HepG2 (cell line): ENCODE results near the gene STX7. TPM values are rescaled to one million over a fixed set of nuclear protein-coding genes. Genes with fewer than 3 reads are reported as not detected.

Experiments used
- ATAC-seq: fragments of 200-7000 bp; cut with Tn5 transposase; 3 replicates; pipeline ENCODE4 v1.9.1; 2020; ENCODE audit warnings: mild to moderate bottlenecking, moderate library complexity
- BruUV-seq: library from RNA; stranded (reverse); fragments of 400-500 nt; replicated peaks from 2 replicates; lab custom pipeline; 2021; lab: Mats Ljungman, UMichigan
- CTCF ChIA-PET: fragments of 300-600 bp; formaldehyde crosslinking; extraction: SDS; loops from one replicate; lab custom pipeline; 2021; ENCODE audit warnings: low total read pairs, inconsistent platforms, low intra/inter-chr PET ratio; lab: Yijun Ruan, JAX
- POLR2A ChIA-PET: fragments of 350-600 bp; sonication (Branson Sonifier 250); formaldehyde crosslinking; loops from one replicate; lab custom pipeline; 2020; ENCODE audit warnings: antibody characterized with exemption, inconsistent platforms; lab: Yijun Ruan, JAX
- DNase-seq: peaks from one replicate; pipeline ENCODE4 v3.0.0-alpha.2; 2015; ENCODE audit warnings: low spot score
- FAIRE-seq: peaks from 3 replicates; lab custom pipeline; 2011; peaks lifted over from hg19 to GRCh38; lab: Jason Lieb, UNC
- H2AFZ ChIP-seq: one replicate; pipeline ENCODE4 v1.6.1; 2011; ENCODE audit warnings: low read length, inconsistent platforms
- H3K27ac ChIP-seq: fragments of 300-600 bp; 3 replicates; pipeline ENCODE4 v1.8.0; 2011; ENCODE audit warnings: mixed run types, mild to moderate bottlenecking, mixed read lengths, low read length, inconsistent platforms; ENCODE audit not compliant: insufficient read depth; ENCODE audit errors: extremely low read length
- H3K27me3 ChIP-seq, 2 experiments: fragments of 200-600 bp in 1 of 2; 2 replicates in 1 of 2; 3 replicates in 1 of 2; pipeline versions ENCODE4 v1.6.0 to v1.8.0; 2011; ENCODE audit warnings: low read length in 2 of 2, mild to moderate bottlenecking in 2 of 2, moderate library complexity in 2 of 2, inconsistent platforms in 1 of 2; ENCODE audit not compliant: insufficient read depth in 2 of 2, control insufficient read depth in 1 of 2
- H3K36me3 ChIP-seq, 2 experiments: fragments of 200-600 bp in 1 of 2; replicated peaks in 1 of 2; 2 replicates in 1 of 2; 3 replicates in 1 of 2; pipeline versions ENCODE4 v1.5.1 to v1.8.0; 2011; ENCODE audit warnings: low read length in 2 of 2, inconsistent platforms in 1 of 2; ENCODE audit not compliant: insufficient read depth in 2 of 2, control insufficient read depth in 1 of 2
- H3K4me1 ChIP-seq: 2 replicates; pipeline ENCODE4 v1.5.1; 2012; ENCODE audit warnings: low read length, inconsistent platforms; ENCODE audit not compliant: insufficient read depth
- H3K4me2 ChIP-seq: 2 replicates; pipeline ENCODE4 v1.6.0; 2011; ENCODE audit warnings: low read depth, low read length, inconsistent platforms
- H3K4me3 ChIP-seq, 3 experiments: fragments of 200-600 bp in 1 of 3; sonication (generic), shearing (Covaris generic) in 1 of 3; replicated peaks in 1 of 3; 2 replicates each; pipeline ENCODE4 v1.5.1; 2011 to 2016; ENCODE audit warnings: low read length in 3 of 3, inconsistent platforms in 2 of 3, low read depth in 2 of 3, mild to moderate bottlenecking in 2 of 3, control low read depth in 1 of 3, mixed read lengths in 1 of 3; ENCODE audit not compliant: insufficient read depth in 1 of 3
- H3K79me2 ChIP-seq: one replicate; pipeline ENCODE4 v1.6.1; 2011; ENCODE audit warnings: low read length, inconsistent platforms; ENCODE audit not compliant: insufficient read depth
- H3K9ac ChIP-seq: 2 replicates; pipeline ENCODE4 v1.6.0; 2011; ENCODE audit warnings: mild to moderate bottlenecking, low read depth, low read length, inconsistent platforms; ENCODE audit not compliant: insufficient read depth
- H3K9me3 ChIP-seq: 2 replicates; pipeline ENCODE4 v1.5.1; 2012; ENCODE audit warnings: mild to moderate bottlenecking, low read length
- H4K20me1 ChIP-seq: 2 replicates; pipeline ENCODE4 v1.6.0; 2011; ENCODE audit warnings: inconsistent platforms, mild to moderate bottlenecking, low read length, moderate library complexity; ENCODE audit not compliant: insufficient read depth
- FOXO1 ChIP-seq: sonication (generic); formaldehyde crosslinking; IDR thresholded peaks from 2 replicates; pipeline ENCODE4 v1.4.0; 2020; ENCODE audit warnings: missing genetic modification reagents
- GLI4 ChIP-seq: sonication (generic); formaldehyde crosslinking; IDR thresholded peaks from 2 replicates; pipeline ENCODE4 v1.5.1; 2020; ENCODE audit warnings: missing genetic modification reagents, mild to moderate bottlenecking, moderate library complexity, borderline replicate concordance
- HMGXB4 ChIP-seq, 2 experiments: sonication (generic) in 1 of 2; formaldehyde crosslinking in 1 of 2; IDR thresholded peaks; 2 replicates each; pipeline versions ENCODE4 v1.4.0 to v1.6.1; 2018 to 2020; ENCODE audit warnings: missing genetic modification reagents in 2 of 2, borderline replicate concordance in 1 of 2, low read depth in 1 of 2, mild to moderate bottlenecking in 1 of 2, missing biosample characterization in 1 of 2
- IKZF5 ChIP-seq: IDR thresholded peaks from 2 replicates; pipeline ENCODE4 v1.6.1; 2018; ENCODE audit warnings: missing genetic modification reagents, mild to moderate bottlenecking, missing compliant biosample characterization
- MAF1 ChIP-seq: sonication (generic); formaldehyde crosslinking; IDR thresholded peaks from 2 replicates; pipeline ENCODE4 v1.5.0; 2020; ENCODE audit warnings: missing genetic modification reagents, borderline replicate concordance
- MTA1 ChIP-seq: sonication (generic); formaldehyde crosslinking; IDR thresholded peaks from 2 replicates; pipeline ENCODE4 v1.4.0; 2020; ENCODE audit warnings: missing genetic modification reagents, mild to moderate bottlenecking, borderline replicate concordance
- SNRNP70 ChIP-seq: fragments of 200-400 bp; formaldehyde crosslinking; IDR thresholded peaks from 2 replicates; pipeline ENCODE4 v1.6.1; 2017; ENCODE audit warnings: mild to moderate bottlenecking, low read depth, low read length, moderate library complexity
- TBP ChIP-seq: sonication (generic); formaldehyde crosslinking; IDR thresholded peaks from 2 replicates; pipeline ENCODE4 v1.5.0; 2020; ENCODE audit warnings: missing genetic modification reagents
- TCF7L2 ChIP-seq: IDR thresholded peaks from 2 replicates; pipeline ENCODE4 v1.6.1; 2011; ENCODE audit warnings: mild to moderate bottlenecking, low read depth, low read length, moderate library complexity
- ZFP62 ChIP-seq: sonication (generic); formaldehyde crosslinking; IDR thresholded peaks from 2 replicates; pipeline ENCODE4 v1.4.0; 2020; ENCODE audit warnings: missing genetic modification reagents
- ZKSCAN5 ChIP-seq: sonication (generic); formaldehyde crosslinking; IDR thresholded peaks from 2 replicates; pipeline ENCODE4 v1.5.1; 2020; ENCODE audit warnings: mild to moderate bottlenecking, missing genetic modification reagents
- ZNF281 ChIP-seq: sonication (generic); formaldehyde crosslinking; IDR thresholded peaks from 2 replicates; pipeline ENCODE4 v1.4.0; 2020; ENCODE audit warnings: missing genetic modification reagents, borderline replicate concordance
- ZNF44 ChIP-seq: sonication (generic); formaldehyde crosslinking; IDR thresholded peaks from 2 replicates; pipeline ENCODE4 v1.5.1; 2020; ENCODE audit warnings: mild to moderate bottlenecking, missing genetic modification reagents
- ZNF766 ChIP-seq: sonication (generic); formaldehyde crosslinking; IDR thresholded peaks from 2 replicates; pipeline ENCODE4 v1.5.0; 2020; ENCODE audit warnings: missing genetic modification reagents, borderline replicate concordance
- ZNF780A ChIP-seq: sonication (generic); formaldehyde crosslinking; IDR thresholded peaks from 2 replicates; pipeline ENCODE4 v1.8.0; 2022; ENCODE audit warnings: mild to moderate bottlenecking, missing genetic modification reagents, moderate library complexity
- ZNF879 ChIP-seq: sonication (generic); formaldehyde crosslinking; IDR thresholded peaks from 2 replicates; pipeline ENCODE4 v1.8.1; 2023; ENCODE audit warnings: missing genetic modification reagents
- ZSCAN31 ChIP-seq: sonication (generic); formaldehyde crosslinking; IDR thresholded peaks from 2 replicates; pipeline ENCODE4 v1.5.0; 2020; ENCODE audit warnings: low read depth, mild to moderate bottlenecking, missing genetic modification reagents
- whole genome bisulfite sequencing: methylation state at CpG from one replicate; pipeline ENCODE4 v1.1.6; 2017; ENCODE audit warnings: low lambda C conversion rate; 5-methylcytosine and 5-hydroxymethylcytosine counted together
- in situ Hi-C: cut with HindIII; loops from 2 replicates; pipeline ENCODE4 v1.10.0; 2017; ENCODE audit warnings: low pct_unique_long_range_greater_than_20kb; ENCODE audit not compliant: extremely low pct_ligation_motif_present
- intact Hi-C: fragments of 100-400 bp; cut with micrococcal nuclease; formaldehyde crosslinking; loops from one replicate; pipeline ENCODE4 v1.10.0; 2022; ENCODE audit not compliant: unreplicated experiment
- polyA plus RNA-seq, 8 experiments: library from polyadenylated mRNA; depleted of rRNA in 3 of 8; stranded (reverse) in 7 of 8; unstranded in 1 of 8; fragments of >200 nt; fragmentation: Illumina TruSeq in 4 of 8; extraction: Trizol in 4 of 8; gene quantifications; 2 replicates each; pipeline versions ENCODE4 v1.2.1 to v1.2.3, GENCODE V29; 2011 to 2016; ENCODE audit warnings: low read depth in 4 of 8, missing spikeins in 1 of 8, mixed read lengths in 1 of 8; ENCODE audit not compliant: insufficient read depth in 1 of 8
- total RNA-seq, 5 experiments: library from RNA; depleted of rRNA; stranded (reverse); fragments of >200 nt; fragmentation: Illumina TruSeq; extraction: Trizol; gene quantifications; 2 replicates each; pipeline ENCODE4 v1.2.3, GENCODE V29; 2016; ENCODE audit warnings: low read depth in 1 of 5

Gene STX7
- total and polyA plus RNA-seq, 2 of the 13 experiments (the other 11 are each of a cell fraction or from before 2014, with no cell fraction given): 28.0 to 34.7 TPM

GRCh38 chr6:132489376-132489775 is 23.5 kb downstream of the STX7 start:
- Histone ChIP-seq H3K4me1 (no peaks in the 10 kb centered on the region), H3K27me3 (no peaks in the 10 kb centered on the region), H3K79me2 (peaks cover 3% of the 10 kb centered on the region), H3K27ac (no peak overlapping the region), H4K20me1 (peaks cover 10% of the 10 kb centered on the region), H3K9ac (no peak overlapping the region), H2AFZ (no peak overlapping the region), H3K36me3 (peaks cover 2 to 4% of the 10 kb centered on the region in 2 experiments; a peak in 4 of 5 replicates), H3K4me3 (no peak overlapping the region), H3K4me2 (no peak overlapping the region), H3K9me3 (no peaks in the 10 kb centered on the region)
- ChIA-PET CTCF (no interaction called here), POLR2A (no interaction called here)
- FAIRE-seq (no peak), DNase-seq (no peak), ATAC-seq (no peak)
- intact Hi-C loops: loop anchor here (10.0 kb wide), 1 partner anchor 565 kb away; no protein-coding TSS in a partner anchor
- in situ Hi-C loops: loop anchor here (10.0 kb wide), 1 partner anchor 565 kb away; no protein-coding TSS in a partner anchor
- TF ChIP-seq ZNF44 (no peak), ZNF281 (CRISPR knock-in tag) (no peak), HMGXB4 (CRISPR knock-in tag; IDR thresholded peaks at IDR 0.05; ENCODE audit: borderline replicate concordance in 1 of 2, low read depth in 1 of 2) (no peak), ZKSCAN5 (CRISPR knock-in tag) (no peak), TBP (CRISPR knock-in tag) (no peak), ZNF780A (CRISPR knock-in tag) (no peak), ZNF766 (CRISPR knock-in tag) (no peak), SNRNP70 (no peak), MTA1 (CRISPR knock-in tag) (no peak), TCF7L2 (no peak), ZNF879 (no peak), GLI4 (CRISPR knock-in tag) (no peak), IKZF5 (CRISPR knock-in tag) (no peak), ZFP62 (CRISPR knock-in tag) (no peak), ZSCAN31 (CRISPR knock-in tag) (no peak), FOXO1 (no peak), MAF1 (no peak)
- no TSS peak for BruUV-seq
- 90% methylated on average over 4 of the region's 4 CpGs for WGBS
